C4-2B (cell line): Measurements from ENCODE around the gene SNAPC1.
"Not testable (repeated sequence)": the region's sequence is repeated elsewhere in the genome, so short reads cannot be mapped to it uniquely, and the experiment has no call there.

Experiments
- CTCF ChIP-seq: fragments of 450-650 bp; conservative IDR thresholded peaks from 2 replicates; pipeline ENCODE4 v1.5.1; 2017; ENCODE audit warnings: mild to moderate bottlenecking
- ZFX ChIP-seq: fragments of 450-650 bp; IDR thresholded peaks from 2 replicates; pipeline ENCODE4 v1.6.1; 2017

- not testable (repeated sequence) for TF ChIP-seq CTCF, ZFX
Measured at GRCh38 chr14:61746346-61746745, 15.9 kb upstream of the SNAPC1 start.
